Adrenal gland (tissue), 19 donors: ENCODE results near the gene PHC2. TPM values are rescaled to one million over a fixed set of nuclear protein-coding genes. Genes with fewer than 3 reads are reported as not detected.
A peak's percentile ranks its signal among the peaks of the same experiment; 100 is the strongest.

ENCODE experiments used
- DNase-seq, 7 donors: peaks; one replicate each; pipeline ENCODE4 v3.0.0-alpha.2; 2019 to 2020
- H3K27ac ChIP-seq, 5 donors: fragments of 200-600 bp; sonication (generic) in 4 of 5; 1 replicate in 3 of 5; 2 replicates in 2 of 5; pipeline versions ENCODE4 v1.5.1 to v1.8.0; 2016 to 2020; ENCODE audit warnings: mild to moderate bottlenecking in 1 of 5
- H3K27me3 ChIP-seq: fragments of 200-600 bp; 2 replicates; pipeline ENCODE4 v1.8.0; 2021
- H3K36me3 ChIP-seq, 2 donors: fragments of 200-600 bp; replicated peaks in 1 of 2; 1 replicate in 1 of 2; 2 replicates in 1 of 2; pipeline versions ENCODE4 v1.5.1 to v1.8.0; 2018 to 2022
- H3K4me1 ChIP-seq, 2 donors: fragments of 200-600 bp; replicated peaks in 1 of 2; 1 replicate in 1 of 2; 2 replicates in 1 of 2; pipeline versions ENCODE4 v1.5.1 to v1.8.0; 2018 to 2021
- H3K4me3 ChIP-seq, 4 donors: fragments of 200-600 bp; sonication (generic) in 3 of 4; one replicate each; pipeline ENCODE4 v1.5.1; 2016 to 2018
- H3K9me3 ChIP-seq, 3 donors: fragments of 200-600 bp; sonication (generic) in 1 of 3; replicated peaks in 1 of 3; 1 replicate in 2 of 3; 2 replicates in 1 of 3; pipeline versions ENCODE4 v1.5.1 to v1.8.0; 2016 to 2021
- POLR2A ChIP-seq, 2 donors: fragments of 450-650 bp; IDR thresholded peaks; one replicate each; pipeline ENCODE4 v1.6.1; 2017; ENCODE audit warnings: antibody characterized with exemption in 2 of 2, mild to moderate bottlenecking in 2 of 2, moderate library complexity in 1 of 2
- WGBS, 4 donors: extraction: QIAGEN DNeasy Blood & Tissue Kit in 2 of 4; methylation state at CpG; one replicate each; pipeline versions ENCODE4 v1.1.5 to v1.1.7; 2013 to 2017; 5-methylcytosine and 5-hydroxymethylcytosine counted together
- intact Hi-C, 2 donors: fragments of 100-400 bp; cut with DNase I; formaldehyde crosslinking; loops; one replicate each; pipeline versions ENCODE4 v1.14.1 to v1.15.0; 2022 to 2023
- long read RNA-seq, 10 donors: library from polyadenylated mRNA in 3 of 10; unstranded in 2 of 10; stranded (forward) in 1 of 10; transcript quantifications; one replicate each; pipeline ENCODE4 v2.0.0 and lab custom pipeline, GENCODE V29; 2021 to 2026
- polyA plus RNA-seq, 3 donors: library from polyadenylated mRNA; stranded (reverse); fragments of 200-250 nt in 2 of 3; fragments of 350-450 nt in 1 of 3; fragmentation: Illumina TruSeq in 1 of 3; extraction: RNeasy Lipid Tissue Mini Kit (QIAGEN cat#74804) in 1 of 3; gene quantifications; one replicate each; pipeline ENCODE4 v1.2.3, GENCODE V29; 2013 to 2014
- total RNA-seq, 9 donors: library from RNA; depleted of rRNA in 4 of 9; stranded (reverse); fragments of >200 nt in 4 of 9; fragments of 120-200 nt in 1 of 9; fragmentation: NEBNext Ultra II Directional in 1 of 9; extraction: Animal tissue kit (Norgen Biotek cat#: 25700) in 1 of 9; gene quantifications; one replicate each; pipeline versions ENCODE4 v1.1.0 to v1.2.4, GENCODE V29; 2013 to 2023
- TF ChIP-seq, protein P1 (sequence below), 6 experiments: fragments of 450-650 bp in 4 of 6; fragments of 200-600 bp in 2 of 6; sonication (generic) in 1 of 6; IDR thresholded peaks; 1 replicate in 5 of 6; 2 replicates in 1 of 6; pipeline versions ENCODE4 v1.5.1 to v1.8.0; 2016 to 2021; ENCODE audit warnings: antibody characterized with exemption in 6 of 6, mild to moderate bottlenecking in 2 of 6, moderate library complexity in 1 of 6
- donor health status: healthy with polysubstance abuse.
- donor health status: Bipolar disorder and iron deficiency.
- donor health status: DM: yes; HTN: yes; CAD: no.
- donor health status: DM: no; HTN: no; CAD: no.
- donor health status: DM: no; HTN: no; CAD: no.
- donor health status: DM: yes; HTN: yes; CAD: no.

The PHC2 gene, protein sequence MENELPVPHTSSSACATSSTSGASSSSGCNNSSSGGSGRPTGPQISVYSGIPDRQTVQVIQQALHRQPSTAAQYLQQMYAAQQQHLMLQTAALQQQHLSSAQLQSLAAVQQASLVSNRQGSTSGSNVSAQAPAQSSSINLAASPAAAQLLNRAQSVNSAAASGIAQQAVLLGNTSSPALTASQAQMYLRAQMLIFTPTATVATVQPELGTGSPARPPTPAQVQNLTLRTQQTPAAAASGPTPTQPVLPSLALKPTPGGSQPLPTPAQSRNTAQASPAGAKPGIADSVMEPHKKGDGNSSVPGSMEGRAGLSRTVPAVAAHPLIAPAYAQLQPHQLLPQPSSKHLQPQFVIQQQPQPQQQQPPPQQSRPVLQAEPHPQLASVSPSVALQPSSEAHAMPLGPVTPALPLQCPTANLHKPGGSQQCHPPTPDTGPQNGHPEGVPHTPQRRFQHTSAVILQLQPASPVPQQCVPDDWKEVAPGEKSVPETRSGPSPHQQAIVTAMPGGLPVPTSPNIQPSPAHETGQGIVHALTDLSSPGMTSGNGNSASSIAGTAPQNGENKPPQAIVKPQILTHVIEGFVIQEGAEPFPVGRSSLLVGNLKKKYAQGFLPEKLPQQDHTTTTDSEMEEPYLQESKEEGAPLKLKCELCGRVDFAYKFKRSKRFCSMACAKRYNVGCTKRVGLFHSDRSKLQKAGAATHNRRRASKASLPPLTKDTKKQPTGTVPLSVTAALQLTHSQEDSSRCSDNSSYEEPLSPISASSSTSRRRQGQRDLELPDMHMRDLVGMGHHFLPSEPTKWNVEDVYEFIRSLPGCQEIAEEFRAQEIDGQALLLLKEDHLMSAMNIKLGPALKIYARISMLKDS
- 100 to 1,000 TPM in 8 of 9 donors, 10 to 100 TPM in 1; 24.9 to 164 (median 128) TPM for total RNA-seq
- polyA plus RNA-seq, result 100 to 1,000 TPM in 1 of 3 donors, 10 to 100 TPM in 2; 61.5 to 104 (median 84.2) TPM
- long read RNA-seq, donor 1, transcript PHC2-202 (7 exons, 2,550 nt), result major isoform, 8 of 8 reads
- long read RNA-seq, donor 1, partial matches to known transcripts, result 0 of 8 reads
- long read RNA-seq, donor 1, other reads (novel, unspliced or antisense), result 0 of 8 reads
- long read RNA-seq, donor 2, transcript PHC2-202 (7 exons, 2,550 nt), result major isoform, 5 of 5 reads
- long read RNA-seq, donor 2, partial matches to known transcripts, result 0 of 5 reads
- long read RNA-seq, donor 2, other reads (novel, unspliced or antisense), result 0 of 5 reads
- long read RNA-seq, donor 3, transcript PHC2-202 (7 exons, 2,550 nt), result major isoform, 5 of 5 reads
- long read RNA-seq, donor 3, partial matches to known transcripts, result 0 of 5 reads
- long read RNA-seq, donor 3, other reads (novel, unspliced or antisense), result 0 of 5 reads
- long read RNA-seq, donor 4, partial matches to known transcripts, result 1 of 12 reads
- long read RNA-seq, donor 4, other reads (novel, unspliced or antisense), result 11 of 12 reads
- long read RNA-seq, donor 5, transcript PHC2-202 (7 exons, 2,550 nt), result major isoform, 159 of 333 reads
- long read RNA-seq, donor 5, partial matches to known transcripts, result 26 of 333 reads
- long read RNA-seq, donor 5, other reads (novel, unspliced or antisense), result 145 of 333 reads
- long read RNA-seq, donor 6, partial matches to known transcripts, result 1 of 6 reads
- long read RNA-seq, donor 6, other reads (novel, unspliced or antisense), result 5 of 6 reads
- long read RNA-seq, donor 7, partial matches to known transcripts, result 0 of 2 reads
- long read RNA-seq, donor 7, other reads (novel, unspliced or antisense), result 0 of 2 reads
- long read RNA-seq, donor 8, transcript PHC2-202 (7 exons, 2,550 nt), result major isoform, 7 of 13 reads
- long read RNA-seq, donor 8, partial matches to known transcripts, result 0 of 13 reads
- long read RNA-seq, donor 8, other reads (novel, unspliced or antisense), result 5 of 13 reads
- long read RNA-seq, donor 9, partial matches to known transcripts, result 0 of 1 reads
- long read RNA-seq, donor 9, other reads (novel, unspliced or antisense), result 0 of 1 reads
- long read RNA-seq, donor 10, partial matches to known transcripts, result 0 of 1 reads
- long read RNA-seq, donor 10, other reads (novel, unspliced or antisense), result 0 of 1 reads

DNA sequence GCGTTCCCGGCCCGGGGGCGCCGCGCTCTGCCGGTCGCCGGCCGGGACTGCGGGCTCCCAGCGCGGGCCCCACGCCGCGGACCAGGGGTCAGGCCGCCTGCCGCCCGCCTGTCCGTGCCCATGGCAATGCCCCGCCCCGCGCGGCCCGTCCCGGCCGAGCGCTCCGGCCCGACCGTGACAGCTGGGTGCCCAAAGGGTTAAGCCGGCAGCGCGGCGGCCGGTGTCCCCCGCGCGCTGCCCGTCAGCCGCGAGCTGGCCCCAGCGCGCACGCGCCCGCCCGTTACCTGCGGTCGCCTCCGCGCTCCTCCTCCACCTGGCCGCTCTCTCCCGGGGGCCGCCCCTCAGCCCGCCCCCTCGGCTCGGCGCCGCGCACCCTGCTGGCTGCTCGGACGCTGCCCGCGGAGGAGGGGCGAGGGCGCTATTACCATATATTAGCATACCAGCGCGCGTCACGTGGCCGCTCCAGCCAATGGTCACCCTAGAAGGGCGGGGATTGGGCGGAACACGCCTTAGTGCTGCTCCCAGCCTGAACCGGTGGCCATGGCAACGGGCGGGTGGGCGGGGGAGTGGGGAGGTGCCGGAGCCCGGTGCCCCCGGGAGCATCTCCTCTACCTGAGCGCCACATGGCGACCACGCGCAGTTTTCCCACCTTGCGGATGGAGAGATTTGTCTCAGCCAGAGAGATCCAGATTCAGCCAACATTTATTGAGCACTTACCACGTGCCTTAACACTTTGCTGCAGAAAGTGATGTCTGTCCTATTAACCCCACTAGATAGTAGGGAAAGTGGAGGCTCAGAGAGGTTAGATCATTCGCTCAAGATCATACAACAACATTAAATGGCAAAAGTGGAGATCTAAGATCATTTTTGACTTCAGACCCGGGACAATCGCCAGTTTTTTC lies at the start of gene PHC2:
Gene PHC2, minus strand, starts transcription at position 404 of the 902 bp plus-strand sequence. CDS start 55,556 bp downstream, outside the sequence.
- Histone ChIP-seq H3K9me3 (no peaks in the 10 kb centered on the region), H3K27me3 (no peaks in the 10 kb centered on the region), H3K4me3 (peak within 1 kb of the TSS; percentile 12 to 86 (median 56)), H3K36me3 (no peaks in the 10 kb centered on the region), H3K27ac (peak within 1 kb of the TSS in 4 of 5 donors; percentile 32 to 93 (median 78)), H3K4me1 (peaks cover 20 to 76% of the 10 kb centered on the region in 2 donors)
- peak; percentile 98 to 99 (median 99) for DNase-seq
- 2 to 12% (median 5%) methylated on average over 11 to 91 of the region's 91 CpGs for WGBS, 4 donors
- peak in 1 of 2 donors; percentile 86 for TF ChIP-seq POLR2A (IDR thresholded peaks at IDR 0.05)
- TF ChIP-seq, protein P1, sequence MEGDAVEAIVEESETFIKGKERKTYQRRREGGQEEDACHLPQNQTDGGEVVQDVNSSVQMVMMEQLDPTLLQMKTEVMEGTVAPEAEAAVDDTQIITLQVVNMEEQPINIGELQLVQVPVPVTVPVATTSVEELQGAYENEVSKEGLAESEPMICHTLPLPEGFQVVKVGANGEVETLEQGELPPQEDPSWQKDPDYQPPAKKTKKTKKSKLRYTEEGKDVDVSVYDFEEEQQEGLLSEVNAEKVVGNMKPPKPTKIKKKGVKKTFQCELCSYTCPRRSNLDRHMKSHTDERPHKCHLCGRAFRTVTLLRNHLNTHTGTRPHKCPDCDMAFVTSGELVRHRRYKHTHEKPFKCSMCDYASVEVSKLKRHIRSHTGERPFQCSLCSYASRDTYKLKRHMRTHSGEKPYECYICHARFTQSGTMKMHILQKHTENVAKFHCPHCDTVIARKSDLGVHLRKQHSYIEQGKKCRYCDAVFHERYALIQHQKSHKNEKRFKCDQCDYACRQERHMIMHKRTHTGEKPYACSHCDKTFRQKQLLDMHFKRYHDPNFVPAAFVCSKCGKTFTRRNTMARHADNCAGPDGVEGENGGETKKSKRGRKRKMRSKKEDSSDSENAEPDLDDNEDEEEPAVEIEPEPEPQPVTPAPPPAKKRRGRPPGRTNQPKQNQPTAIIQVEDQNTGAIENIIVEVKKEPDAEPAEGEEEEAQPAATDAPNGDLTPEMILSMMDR (IDR thresholded peaks at IDR 0.05), result peak in 3 of 6 experiments; percentile 39 to 47 (median 41)
- intact Hi-C loops, result no loop called here

DNA sequence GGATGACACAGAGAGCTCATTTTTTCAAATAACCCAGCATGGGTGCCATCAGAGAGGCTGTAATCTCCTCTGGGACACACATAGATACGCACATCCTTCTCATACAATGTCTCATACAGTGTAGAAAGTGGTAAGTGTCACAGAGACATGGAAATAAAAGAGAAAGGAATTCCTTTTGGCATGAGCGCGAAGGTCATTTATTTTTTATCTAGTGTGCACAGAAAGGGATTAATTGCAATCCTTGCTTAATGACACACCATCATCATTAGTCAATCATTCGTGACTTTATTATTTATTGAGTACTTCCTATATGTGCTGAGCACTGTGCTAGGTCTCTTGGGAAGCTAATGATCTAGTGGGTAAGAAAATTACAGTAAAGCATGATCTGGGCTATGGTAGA lies 46.6 kb upstream of the PHC2 start:
- Histone ChIP-seq H3K27me3 (no peaks in the 10 kb centered on the region), H3K27ac (no peak overlapping the region), H3K4me3 (no peak overlapping the region), H3K36me3 (peaks cover 0 to 8% of the 10 kb centered on the region in 2 donors), H3K9me3 (no peaks in the 10 kb centered on the region), H3K4me1 (peaks cover 9 to 14% of the 10 kb centered on the region in 2 donors)
- DNase-seq, result no peak
- TF ChIP-seq, protein P1 (IDR thresholded peaks at IDR 0.05), result no peak
- no peak for TF ChIP-seq POLR2A (IDR thresholded peaks at IDR 0.05)
- intact Hi-C loops, result loop anchor here in 1 of 2 donors (10.0 kb wide), 1 partner anchor 137 kb away; no protein-coding TSS in a partner anchor
- 70 to 90% (median 73%) methylated on average over 4 of the region's 4 CpGs for WGBS, 4 donors
